Head of caudate nucleus (tissue), 42 donors: ENCODE data around the gene SPATA13.
"Not testable (repeated sequence)": the region's sequence is repeated elsewhere in the genome, so short reads cannot be mapped to it uniquely, and the experiment has no call there.

Experiments
- DNase-seq, 42 donors: peaks; one replicate each; pipeline versions ENCODE4 v3.0.0 to v3.0.0-alpha.2; 2020 to 2021; ENCODE audit warnings: mixed read lengths in 7 of 42
- intact Hi-C: fragments of 100-400 bp; cut with DNase I; formaldehyde crosslinking; loops from one replicate; pipeline ENCODE4 v1.15.0; 2022

SPATA13 gene

DNA sequence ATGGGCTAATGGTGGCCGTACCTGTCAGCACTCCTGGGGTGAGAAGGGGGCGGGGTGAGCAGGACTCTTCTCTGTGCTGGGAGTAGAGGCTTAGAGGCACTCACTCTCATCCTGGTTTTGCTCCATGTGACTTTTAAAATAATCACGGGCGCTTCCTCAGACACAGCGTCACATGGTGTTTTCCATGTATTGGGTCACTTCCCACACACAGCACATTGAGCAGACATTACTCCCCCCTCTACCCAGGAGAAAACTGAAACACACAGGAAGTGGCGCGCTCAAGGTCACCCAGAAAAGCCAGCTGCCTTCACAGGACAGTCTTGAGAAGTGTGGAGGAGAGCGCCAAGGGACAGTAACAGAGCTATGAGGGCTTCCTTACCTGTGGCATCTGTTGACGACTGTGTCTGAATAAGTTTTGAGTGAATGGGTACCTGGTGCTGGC, 23.2 kb downstream of the SPATA13 start:
- no peak for DNase-seq
- intact Hi-C loops = no loop called here

DNA sequence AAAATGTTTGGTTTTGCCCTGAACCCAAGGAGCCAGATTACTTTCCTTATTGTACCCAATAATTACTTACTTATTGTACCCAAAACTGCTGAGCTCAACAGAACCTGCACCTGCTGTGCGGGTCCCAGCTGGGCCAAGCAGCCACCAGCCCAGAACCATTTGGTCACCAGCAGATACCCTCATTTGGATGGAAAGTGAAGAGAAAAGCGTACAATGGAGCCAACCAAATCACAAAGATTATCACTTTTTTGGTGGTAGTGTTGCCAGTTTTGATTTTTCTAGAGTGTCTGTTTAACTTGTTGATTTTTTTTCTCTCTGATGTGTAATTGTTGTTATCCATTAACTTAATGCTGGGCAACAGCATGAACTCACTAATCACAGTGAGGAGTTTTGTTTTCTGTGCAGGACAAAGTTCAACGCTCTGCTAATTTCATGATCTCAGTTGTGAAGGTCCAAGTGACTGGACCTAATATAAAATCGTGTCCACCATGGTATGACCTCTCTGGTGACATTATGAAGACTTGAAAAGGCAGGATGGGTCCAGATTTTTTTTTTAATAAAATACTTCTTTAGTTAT, 23.8 kb downstream of the SPATA13 start:
- no peak for DNase-seq
- intact Hi-C loops = no loop called here

DNA sequence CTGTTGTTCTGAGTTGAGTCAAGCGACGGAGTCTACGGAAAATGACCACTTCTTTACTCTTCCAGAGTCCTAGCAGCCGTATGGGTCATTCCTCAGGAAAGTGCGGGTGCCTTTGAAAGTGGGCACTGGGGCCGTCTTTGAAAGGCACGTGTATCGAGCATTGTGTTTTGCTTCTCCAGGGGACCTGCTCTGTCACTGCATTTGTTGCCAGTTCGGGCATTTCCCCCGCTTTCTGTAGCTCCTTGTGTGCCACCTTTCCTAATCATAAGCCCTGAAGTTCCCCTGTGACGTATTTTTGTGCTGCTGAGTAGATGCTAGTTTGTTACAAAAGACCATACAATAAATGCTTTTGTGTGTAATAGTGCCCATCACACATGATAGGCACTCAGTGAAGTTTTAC, 24.4 kb downstream of the SPATA13 start:
- no peak for DNase-seq
- intact Hi-C loops = no loop called here

DNA sequence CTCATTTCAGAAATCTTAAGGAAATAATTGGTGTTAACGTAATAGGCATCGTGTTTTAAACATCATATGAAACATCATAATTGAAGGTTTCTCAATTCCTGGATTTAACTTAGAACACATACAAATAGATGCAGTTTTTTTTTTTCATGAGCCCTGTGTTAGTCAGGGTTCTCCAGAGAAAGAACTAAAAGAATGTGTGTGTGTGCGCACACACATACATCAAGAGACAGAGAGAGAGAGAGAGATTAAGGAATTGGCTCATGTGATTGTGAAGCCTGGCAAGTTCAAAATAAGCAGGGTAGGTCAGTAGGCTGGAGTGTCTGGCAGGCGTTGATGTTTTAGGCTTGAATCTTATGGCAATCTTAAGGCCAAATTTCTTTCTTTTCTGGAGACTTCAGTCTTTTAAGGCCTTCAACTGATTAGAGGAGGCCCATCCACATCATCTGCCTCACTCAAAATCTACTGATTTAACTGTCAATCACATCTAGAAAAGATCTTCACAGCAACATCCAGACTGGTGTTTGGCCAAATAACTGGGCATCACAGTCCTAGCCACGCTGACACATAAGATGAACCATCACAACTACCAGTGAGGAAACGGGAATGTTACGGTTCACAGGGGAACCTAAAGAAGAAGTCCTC, 25.2 kb downstream of the SPATA13 start:
- no peak for DNase-seq
- intact Hi-C loops = no loop called here

DNA sequence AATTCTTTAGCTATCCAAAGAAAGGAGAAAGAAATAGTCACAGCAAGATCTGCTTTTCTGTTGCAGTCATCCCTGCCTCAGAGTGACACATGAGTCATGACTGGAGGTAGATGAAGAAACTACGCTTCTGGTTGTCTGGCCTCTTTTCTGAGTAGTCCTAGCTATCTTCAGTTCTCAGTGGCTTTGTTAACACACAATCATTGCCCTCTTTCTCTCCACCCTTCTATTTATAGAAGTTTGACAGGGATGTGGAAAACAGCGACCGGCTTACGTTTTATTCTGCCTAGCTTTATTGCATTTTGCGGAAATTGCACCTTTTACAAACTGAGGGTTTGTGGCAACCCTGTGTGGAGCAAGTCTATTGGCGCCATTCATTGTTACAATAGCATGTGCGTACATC, 26.7 kb downstream of the SPATA13 start:
- DNase-seq = peak in 6 of 42 donors; percentile 33 to 72 (median 42)

DNA sequence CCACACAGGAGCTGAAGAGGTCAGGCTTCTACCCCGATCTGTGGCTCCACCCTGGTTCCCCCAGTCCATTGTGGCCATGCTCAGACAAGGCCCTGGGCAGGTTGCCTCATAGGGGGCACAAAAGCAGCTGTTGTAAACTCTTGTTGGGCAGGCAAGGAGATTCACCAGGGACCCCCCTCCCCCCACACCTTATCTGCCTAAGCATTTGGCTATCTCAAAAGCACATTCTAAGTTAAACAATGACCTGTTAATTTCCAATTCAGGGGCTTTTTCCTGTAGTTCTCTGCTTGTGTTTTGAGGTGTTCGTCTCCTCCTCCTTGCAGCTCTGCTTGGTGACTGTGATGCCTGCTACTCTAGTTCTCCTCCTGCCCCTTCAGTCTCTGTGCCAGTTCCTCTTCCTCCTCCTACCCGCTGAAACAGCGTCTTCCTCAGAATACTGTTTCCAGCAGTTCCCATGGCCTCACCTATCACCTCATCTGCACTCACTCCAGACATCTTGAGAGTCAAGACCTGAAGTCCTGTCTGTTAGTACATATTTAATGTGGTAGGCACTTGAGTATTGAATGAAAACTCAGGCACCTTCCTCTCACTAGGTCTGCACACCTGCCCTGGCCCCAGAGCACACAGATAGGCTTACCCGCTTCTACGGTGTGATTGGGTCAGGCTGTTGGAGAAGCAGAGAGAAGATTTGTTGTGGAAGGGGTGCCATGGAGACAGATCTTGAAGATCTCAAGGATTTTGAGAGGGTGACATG, 31.7 kb downstream of the SPATA13 start:
- intact Hi-C loops = no loop called here
- no peak for DNase-seq

More for the DNA sequence above, 26.7 kb downstream of the SPATA13 start:
- intact Hi-C loops = no loop called here

DNA sequence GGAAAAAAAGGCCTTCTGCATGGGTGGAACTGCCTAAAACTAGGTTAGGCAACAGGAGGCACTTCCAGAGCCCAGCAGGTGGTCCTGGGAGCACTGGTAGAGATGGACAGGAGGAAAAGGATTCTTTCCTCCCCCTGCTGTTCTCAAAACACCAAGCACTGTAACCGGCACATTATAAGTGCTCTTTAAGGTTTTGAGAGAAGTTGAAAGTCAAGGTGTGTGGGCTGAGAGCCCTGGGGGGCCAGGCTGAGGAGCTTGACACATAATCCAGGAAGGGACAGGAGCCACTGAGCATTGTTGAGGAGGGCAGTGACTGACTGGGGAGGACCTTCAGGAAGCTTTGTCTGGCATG, 32.3 kb downstream of the SPATA13 start:
- intact Hi-C loops = no loop called here
- no peak for DNase-seq

DNA sequence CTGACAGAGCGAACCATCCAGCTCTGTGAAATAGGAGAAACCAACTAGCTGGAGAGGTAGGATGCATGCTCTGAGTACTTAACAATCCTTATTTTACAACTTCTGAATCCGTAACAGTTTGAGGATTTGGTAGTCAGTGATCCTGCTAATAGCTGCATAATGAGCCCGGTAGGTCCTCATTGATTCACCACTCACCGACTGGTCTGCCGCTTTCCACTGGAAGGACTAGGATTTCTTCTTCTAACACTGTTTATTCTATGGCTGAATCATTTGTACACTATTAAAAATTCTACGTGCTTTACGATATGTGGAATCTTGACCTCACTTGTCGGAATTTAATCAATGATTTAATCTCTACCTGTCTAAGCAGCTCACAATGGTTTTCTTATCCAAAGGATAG, 33.9 kb downstream of the SPATA13 start:
- intact Hi-C loops = no loop called here
- DNase-seq = no peak

DNA sequence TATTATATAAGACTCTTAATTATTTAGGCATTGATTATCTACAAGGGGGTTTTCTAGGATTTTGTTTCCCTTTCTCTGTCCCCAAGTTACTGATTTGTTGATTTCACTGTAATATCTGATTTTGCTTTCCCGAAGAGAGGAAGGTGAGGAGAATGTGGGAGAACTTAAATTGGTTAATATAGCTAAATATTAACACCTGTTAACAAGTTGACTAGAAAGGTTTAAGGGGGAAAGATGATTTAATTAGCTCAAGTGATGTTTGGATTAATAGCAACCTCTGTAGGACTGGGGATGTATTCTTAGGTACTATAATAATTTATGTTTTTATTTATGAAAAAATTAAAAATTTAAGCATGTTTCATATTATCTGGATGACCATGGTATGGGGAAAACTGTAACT, 35.1 kb downstream of the SPATA13 start:
- DNase-seq = no peak
- intact Hi-C loops = no loop called here

DNA sequence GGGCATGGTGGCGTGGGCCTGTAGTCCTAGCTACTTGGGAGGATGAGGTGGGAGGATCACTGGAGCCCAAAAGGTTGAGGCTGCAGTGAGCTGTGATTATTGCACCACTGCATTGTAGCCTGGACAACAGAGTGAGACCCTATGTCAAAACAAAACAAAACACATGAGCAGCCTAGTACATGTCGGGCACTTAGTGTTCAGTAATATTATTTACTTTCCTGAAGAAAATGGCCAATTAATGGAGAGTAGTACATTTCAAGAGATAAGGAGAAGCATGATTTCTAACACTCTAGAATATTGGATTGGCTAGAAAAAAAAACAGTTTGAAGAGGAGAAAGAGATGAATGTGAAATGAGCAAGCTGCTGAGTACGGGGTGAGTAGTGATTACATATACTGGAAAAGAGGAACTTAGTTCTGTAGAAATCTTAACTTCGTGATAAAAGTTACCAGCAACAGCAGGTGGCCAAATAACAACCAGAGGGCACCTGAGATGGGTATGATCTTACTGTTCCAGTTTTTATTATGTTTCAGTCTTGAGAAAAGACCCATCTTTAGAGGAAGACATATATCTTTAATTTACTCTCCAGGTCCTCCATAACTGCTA, 36.2 kb downstream of the SPATA13 start:
- intact Hi-C loops = no loop called here

DNA sequence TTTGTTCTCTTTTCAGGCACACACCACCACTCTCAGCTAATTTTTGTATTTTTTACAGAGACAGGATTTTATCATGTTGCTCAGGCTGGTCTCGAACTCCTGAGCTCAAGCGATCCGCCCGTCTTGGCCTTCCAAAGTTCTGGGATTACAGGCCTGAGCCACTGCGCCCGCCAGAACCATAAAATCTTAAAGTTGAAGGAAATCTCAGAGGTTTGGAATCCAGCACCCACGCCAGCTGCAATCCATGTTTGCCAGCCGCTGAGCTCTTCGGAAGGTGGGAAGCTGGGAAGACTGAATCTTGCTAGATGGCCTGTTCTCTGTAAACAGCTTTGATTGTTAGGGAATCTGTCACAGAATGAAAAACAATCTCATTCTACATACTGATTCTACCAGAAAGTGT, 38.5 kb downstream of the SPATA13 start:
- DNase-seq = no peak
- intact Hi-C loops = no loop called here

More for the DNA sequence above, 36.2 kb downstream of the SPATA13 start:
- DNase-seq = no peak

DNA sequence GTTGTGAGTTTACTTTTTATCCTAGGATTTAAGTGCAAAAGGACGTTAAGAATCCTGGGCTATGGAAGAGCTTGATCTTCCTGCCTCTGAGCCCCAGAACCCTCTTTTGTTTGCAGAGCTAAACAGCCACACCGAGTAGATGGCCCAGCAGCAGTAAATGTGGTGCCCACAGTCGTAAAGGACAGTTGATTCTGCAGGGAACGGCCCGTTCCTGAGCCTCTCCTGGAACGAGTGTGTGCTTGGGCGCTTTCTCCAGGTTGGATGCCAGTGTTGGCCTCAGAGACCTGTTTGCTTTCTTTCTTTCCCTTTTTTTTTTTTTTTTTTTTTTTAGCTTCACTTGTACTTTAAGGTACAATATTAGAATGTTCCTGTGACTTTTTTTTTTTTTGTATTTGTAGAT, 41.7 kb downstream of the SPATA13 start:
- intact Hi-C loops = no loop called here
- no peak for DNase-seq

DNA sequence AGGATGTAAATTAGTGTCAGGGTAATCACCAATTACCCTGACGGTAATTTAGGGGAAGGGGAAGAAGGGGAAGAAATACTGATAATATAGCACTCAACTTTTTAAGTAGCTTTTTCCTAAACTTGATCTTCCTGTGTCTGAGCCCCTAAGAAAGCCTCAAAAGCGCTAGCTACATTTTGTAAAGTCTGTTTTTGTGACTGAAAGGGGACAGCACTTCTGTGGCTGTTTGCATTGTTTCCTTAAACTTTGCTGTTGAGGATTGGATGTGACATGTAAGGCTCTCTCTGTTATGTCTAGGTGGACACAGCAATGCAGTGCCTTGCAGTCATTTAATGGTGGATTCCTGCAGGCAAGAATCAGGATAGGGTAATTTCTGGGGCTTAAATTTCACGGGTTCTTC, 42.8 kb downstream of the SPATA13 start:
- intact Hi-C loops = no loop called here
- DNase-seq = no peak

DNA sequence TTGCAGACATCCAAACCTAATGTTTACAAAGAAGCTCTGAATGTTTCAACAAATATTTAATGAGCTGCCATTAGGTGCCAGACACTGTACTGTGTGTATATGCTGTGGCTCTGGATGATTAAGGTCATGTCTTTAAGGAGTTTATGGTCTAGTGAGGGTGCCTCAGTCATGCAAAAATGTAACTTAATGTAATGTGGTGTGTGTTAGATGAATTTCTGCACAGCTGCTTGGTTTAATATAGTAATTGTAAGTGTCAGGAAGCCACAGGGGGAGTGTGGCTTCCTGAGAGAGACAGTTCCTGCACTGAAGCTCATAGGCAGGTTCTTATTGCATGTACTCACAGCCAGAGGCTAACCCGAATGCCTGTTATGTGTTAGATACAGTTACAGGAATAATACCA, 43.3 kb downstream of the SPATA13 start:
- intact Hi-C loops = no loop called here
- DNase-seq = peak in 1 of 42 donors; percentile 65

DNA sequence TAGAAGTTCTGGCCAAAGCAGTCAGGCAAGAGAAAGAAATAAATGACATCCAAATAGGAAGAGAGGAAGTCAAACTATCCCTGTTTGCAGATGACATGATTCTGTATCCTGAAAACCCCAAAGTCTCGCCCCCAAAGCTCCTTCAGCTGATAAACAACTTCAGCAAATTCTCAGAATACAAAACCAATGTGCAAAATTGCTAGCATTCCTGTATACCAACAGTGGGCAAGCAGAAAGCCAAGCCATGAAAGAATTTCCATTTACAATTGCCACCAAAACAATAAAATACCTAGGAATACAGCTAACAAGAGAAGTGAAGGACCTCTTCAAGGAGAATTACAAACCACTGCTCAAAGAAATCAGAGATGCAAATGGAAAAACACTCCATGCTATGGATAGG, 44.6 kb downstream of the SPATA13 start:
- intact Hi-C loops, DNase-seq: not testable (repeated sequence)

DNA sequence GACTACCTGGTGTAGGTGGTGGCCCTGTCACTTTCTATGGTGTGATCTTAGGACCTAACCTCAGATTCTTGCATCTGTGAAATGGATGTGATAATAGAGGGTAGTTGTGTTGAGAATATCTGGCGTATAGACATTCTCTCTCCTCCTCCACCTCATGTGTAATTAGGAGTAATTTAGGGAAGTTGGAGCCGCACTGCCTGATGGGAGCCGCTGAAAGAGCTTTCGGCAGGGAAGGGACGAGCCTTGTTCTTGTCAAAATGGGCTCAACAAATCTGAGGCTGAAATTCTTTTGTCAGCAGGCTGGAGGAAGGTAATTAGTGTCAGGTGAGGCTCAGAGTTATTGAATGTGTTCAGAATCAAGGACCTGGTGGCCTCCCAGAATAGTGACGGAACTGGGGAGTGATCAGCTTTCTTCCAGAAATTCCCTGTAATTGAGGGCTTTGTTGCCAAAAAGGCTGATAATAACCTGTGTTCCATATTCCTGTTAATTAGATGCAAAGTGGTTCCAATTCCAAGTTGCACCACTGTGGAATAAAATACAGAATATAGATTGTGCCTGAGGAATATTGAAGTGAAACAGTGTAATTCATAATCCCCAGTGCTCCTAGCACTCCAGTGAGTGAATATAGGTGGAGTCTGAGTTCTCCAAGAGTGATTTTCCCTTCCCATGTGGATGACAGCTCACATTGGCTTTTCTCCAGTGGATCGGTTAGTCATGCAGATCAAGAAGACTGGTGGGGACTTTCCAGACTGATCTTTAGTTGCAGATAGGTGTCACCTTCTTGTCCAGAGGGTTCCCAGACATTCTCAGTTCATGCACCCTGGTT, 47.5 kb downstream of the SPATA13 start:
- peak in 9 of 42 donors; percentile 27 to 77 (median 56) for DNase-seq
- intact Hi-C loops = no loop called here

DNA sequence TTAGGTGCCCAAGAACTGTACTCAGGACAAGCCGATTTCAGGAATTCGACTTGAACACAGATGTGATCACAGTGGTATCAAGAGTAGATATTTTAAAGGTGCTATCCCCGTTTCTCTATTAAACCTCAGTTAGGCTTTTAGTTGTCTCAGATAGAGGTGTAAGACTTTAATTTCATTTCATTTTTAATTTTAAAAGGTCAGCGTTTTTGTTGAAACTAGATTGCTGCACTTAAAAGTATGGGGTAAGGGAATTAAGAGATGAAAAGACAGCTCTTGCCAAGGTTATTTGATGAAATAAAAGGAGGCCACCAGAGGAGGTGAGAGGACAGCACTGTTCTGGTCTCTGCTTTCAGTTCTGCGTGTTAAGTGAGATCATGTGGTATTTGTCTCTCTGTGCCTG, 48.6 kb downstream of the SPATA13 start:
- intact Hi-C loops = no loop called here
- DNase-seq = no peak

DNA sequence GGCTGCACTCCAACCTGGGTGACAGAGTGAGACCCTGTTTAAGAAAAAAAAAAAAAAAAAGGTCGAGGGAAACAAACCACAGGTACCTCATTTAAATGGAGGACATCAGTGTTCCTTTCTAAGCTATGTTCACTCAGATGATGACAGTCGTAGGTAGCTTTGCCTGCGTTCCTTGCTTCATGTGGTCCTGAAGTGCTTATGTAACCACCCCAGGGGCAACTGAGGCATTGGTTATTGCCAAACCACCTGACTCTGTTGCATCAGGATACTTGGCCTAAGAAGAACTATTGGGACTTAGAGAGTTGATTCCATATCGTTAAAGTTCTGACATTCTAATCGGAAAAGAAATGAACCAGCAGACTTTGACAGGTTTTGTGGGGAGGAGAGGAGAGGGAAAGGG, 51.7 kb downstream of the SPATA13 start:
- intact Hi-C loops = loop anchor here (10.0 kb wide), 1 partner anchor 47 kb away; the partner anchor contains the start of gene SPATA13
- DNase-seq = peak in 4 of 42 donors; percentile 8 to 76 (median 48)

DNA sequence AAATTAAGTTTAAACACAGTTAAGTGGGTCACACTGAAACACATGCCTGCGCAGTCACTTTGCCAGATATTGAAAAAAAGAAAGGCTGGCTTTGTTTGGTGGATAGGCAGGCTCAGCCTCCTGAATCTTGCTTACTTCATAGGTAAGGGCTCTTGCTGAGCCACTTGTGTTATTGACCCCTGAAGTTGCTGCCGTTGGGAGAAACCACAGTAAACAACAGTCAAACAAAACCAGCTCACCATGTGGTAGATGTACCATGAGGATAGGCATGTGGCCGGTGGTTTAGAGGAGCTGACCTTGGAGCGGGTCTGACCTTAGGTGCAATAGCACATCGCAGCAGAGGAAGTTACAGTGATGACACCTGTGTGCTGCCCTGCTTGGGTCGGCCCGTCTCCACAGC, 52.2 kb downstream of the SPATA13 start:
- intact Hi-C loops = loop anchor here (10.0 kb wide), 1 partner anchor 48 kb away; the partner anchor contains the start of gene SPATA13
- peak in 7 of 42 donors; percentile 18 to 63 (median 53) for DNase-seq
